Stimulated activated CD4-positive, alpha-beta T cell treated with anti-CD3 and anti-CD28 coated beads, Interleukin-15, amount 100 ng/mL, for 1 hour (primary cell): ENCODE data around the gene ZNF597.
A peak's percentile ranks its signal among the peaks of the same experiment; 100 is the strongest.

ENCODE experiments used
- DNase-seq, 2 donors: peaks; one replicate each; pipeline ENCODE4 v3.0.0-alpha.2; 2020; ENCODE audit warnings: low read depth in 1 of 2, low spot score in 1 of 2

Gene ZNF597

GRCh38 chr16:3457434-3458252 lies 14.3 kb upstream of the ZNF597 start:
- peak; percentile 87 to 92 for DNase-seq

- no peak for DNase-seq
These were observed 11.4 kb upstream of the ZNF597 start for GRCh38 chr16:3454631-3455147.

- DNase-seq: no peak
These were observed 10.8 kb upstream of the ZNF597 start for GRCh38 chr16:3454093-3454492.

GRCh38 chr16:3444032-3444388 lies 706 bp upstream of the ZNF597 start:
- DNase-seq: no peak

GRCh38 chr16:3439637-3440036 lies 3.7 kb downstream of the ZNF597 start:
- DNase-seq: no peak

GRCh38 chr16:3434373-3434772 lies 8.9 kb downstream of the ZNF597 start:
- no peak for DNase-seq

- DNase-seq: peak in 1 of 2 donors; percentile 39
These were observed 11.5 kb downstream of the ZNF597 start for GRCh38 chr16:3431779-3432219.

GRCh38 chr16:3413730-3414379 lies 29.4 kb downstream of the ZNF597 start:
- DNase-seq: no peak

GRCh38 chr16:3408561-3409197 lies 34.6 kb downstream of the ZNF597 start:
- no peak for DNase-seq

- DNase-seq: no peak
These were observed 41.4 kb downstream of the ZNF597 start for GRCh38 chr16:3401719-3402397.

- peak; percentile 94 to 96 for DNase-seq
These were observed 42.3 kb downstream of the ZNF597 start, which contains the start of the genes ZNF174 and ZSCAN32 for GRCh38 chr16:3400779-3401688. TSS of gene ZNF174 (plus strand) at chr16:3401215. CDS start at chr16:3402005, 790 bp downstream. TSS of gene ZSCAN32 (minus strand) at chr16:3401004. CDS start at chr16:3397557, 3,447 bp downstream.

GRCh38 chr16:3400446-3400778 lies 42.9 kb downstream of the ZNF597 start:
- DNase-seq: no peak

- DNase-seq: no peak
These were observed 53.5 kb downstream of the ZNF597 start for GRCh38 chr16:3389663-3390338.

- no peak for DNase-seq
These were observed 55.0 kb downstream of the ZNF597 start for GRCh38 chr16:3388325-3388724.

GRCh38 chr16:3383045-3383448 lies 60.3 kb downstream of the ZNF597 start:
- DNase-seq: no peak
